HCT116 (cell line): ENCODE data around the gene RAB27A. TPM values are rescaled to one million over a fixed set of nuclear protein-coding genes. Genes with fewer than 3 reads are reported as not detected.
A peak's percentile ranks its signal among the peaks of the same experiment; 100 is the strongest.

Experiments
- ATAC-seq: fragments of 200-7000 bp; cut with Tn5 transposase; 2 replicates; pipeline ENCODE4 v1.9.1; 2020; ENCODE audit warnings: mild to moderate bottlenecking, moderate library complexity
- BruUV-seq: library from RNA; stranded (reverse); fragments of 400-500 nt; replicated peaks from 2 replicates; lab custom pipeline; 2021; lab: Mats Ljungman, UMichigan
- CTCF ChIA-PET: fragments of 300-600 bp; sonication (Branson Sonifier 250); formaldehyde crosslinking; loops from one replicate; lab custom pipeline; 2021; ENCODE audit warnings: antibody characterized with exemption; lab: Charles Lee
- POLR2A ChIA-PET: fragments of 300-600, 350-600 bp; sonication (Branson Sonifier 250); formaldehyde crosslinking; loops from one replicate; lab custom pipeline; 2021; ENCODE audit warnings: antibody characterized with exemption; lab: Charles Lee
- RAD21 ChIA-PET, 2 experiments: fragments of 300-600 bp; sonication (Branson Sonifier 250); formaldehyde crosslinking; loops; one replicate each; lab custom pipeline; 2023; ENCODE audit warnings: low total read pairs in 2 of 2; ENCODE audit not compliant: uncharacterized antibody in 2 of 2, unreplicated experiment in 2 of 2, low non-redundant PET in 1 of 2; lab: Charles Lee
- DNase-seq: peaks from one replicate; pipeline ENCODE4 v3.0.0-alpha.2; 2010; ENCODE audit warnings: low read depth, low spot score
- H2AFZ ChIP-seq: fragments of 200-600 bp; shearing (Covaris generic), sonication (generic); 2 replicates; pipeline ENCODE4 v1.6.1; 2017; ENCODE audit warnings: low read depth, mixed run types, mixed read lengths, antibody characterized with exemption, low read length; ENCODE audit not compliant: poor library complexity, severe bottlenecking
- H3K27ac ChIP-seq: 2 replicates; pipeline ENCODE4 v1.5.1; 2012; ENCODE audit warnings: low read depth, low read length
- H3K27me3 ChIP-seq: fragments of 200-600 bp; sonication (generic); 2 replicates; pipeline ENCODE4 v1.6.1; 2016; ENCODE audit warnings: mixed run types, low read length, mixed read lengths; ENCODE audit not compliant: insufficient read depth
- H3K36me3 ChIP-seq, 2 experiments: fragments of 200-500 bp in 1 of 2; fragments of 200-600 bp in 1 of 2; sonication (Bioruptor generic) in 1 of 2; sonication (generic) in 1 of 2; 2 replicates each; pipeline versions ENCODE4 v1.5.1 to v1.6.1; 2014 to 2016; ENCODE audit warnings: low read length in 2 of 2, inconsistent platforms in 1 of 2, mixed read lengths in 1 of 2, mixed run types in 1 of 2; ENCODE audit not compliant: insufficient read depth in 2 of 2, control insufficient read depth in 1 of 2
- H3K4me1 ChIP-seq, 2 experiments: fragments of 200-600 bp in 1 of 2; sonication (generic) in 1 of 2; 2 replicates each; pipeline versions ENCODE4 v1.5.1 to v1.6.1; 2012 to 2017; ENCODE audit warnings: low read length in 2 of 2, inconsistent platforms in 1 of 2, mild to moderate bottlenecking in 1 of 2, mixed read lengths in 1 of 2, mixed run types in 1 of 2, moderate library complexity in 1 of 2; ENCODE audit not compliant: insufficient read depth in 2 of 2, control insufficient read depth in 1 of 2
- H3K4me2 ChIP-seq: fragments of 200-600 bp; sonication (generic); 2 replicates; pipeline ENCODE4 v1.6.1; 2017; ENCODE audit warnings: mixed run types, low read length, mixed read lengths
- H3K4me3 ChIP-seq, 2 experiments: fragments of 200-600 bp in 1 of 2; sonication (generic) in 1 of 2; replicated peaks in 1 of 2; 2 replicates each; pipeline ENCODE4 v1.5.1; 2011 to 2016; ENCODE audit warnings: low read length in 2 of 2, control low read depth in 1 of 2, low read depth in 1 of 2, mild to moderate bottlenecking in 1 of 2, mixed read lengths in 1 of 2, mixed run types in 1 of 2
- H3K79me2 ChIP-seq: fragments of 200-600 bp; sonication (generic); 2 replicates; pipeline ENCODE4 v1.6.1; 2017; ENCODE audit warnings: mild to moderate bottlenecking, mixed run types, low read length, moderate library complexity, mixed read lengths; ENCODE audit not compliant: insufficient read depth
- H3K9ac ChIP-seq: fragments of 200-600 bp; sonication (generic); 2 replicates; pipeline ENCODE4 v1.6.1; 2016; ENCODE audit warnings: low read length, mixed read lengths
- H3K9me2 ChIP-seq: fragments of 200-600 bp; sonication (generic), shearing (Covaris generic); 2 replicates; pipeline ENCODE4 v1.6.1; 2017; ENCODE audit warnings: mixed run types, mild to moderate bottlenecking, moderate library complexity; ENCODE audit not compliant: insufficient read depth
- H3K9me3 ChIP-seq, 2 experiments: fragments of 200-500 bp in 1 of 2; fragments of 200-600 bp in 1 of 2; sonication (Bioruptor generic) in 1 of 2; sonication (generic) in 1 of 2; 2 replicates each; pipeline ENCODE4 v1.6.1; 2014 to 2017; ENCODE audit warnings: low read length in 2 of 2, mixed read lengths in 2 of 2, inconsistent platforms in 1 of 2, low read depth in 1 of 2, mild to moderate bottlenecking in 1 of 2, mixed run types in 1 of 2, moderate library complexity in 1 of 2; ENCODE audit not compliant: control insufficient read depth in 1 of 2, insufficient read depth in 1 of 2
- H4K20me1 ChIP-seq: fragments of 200-600 bp; sonication (generic), shearing (Covaris generic); 2 replicates; pipeline ENCODE4 v1.6.1; 2017; ENCODE audit warnings: mixed run types, mild to moderate bottlenecking, moderate library complexity; ENCODE audit not compliant: insufficient read depth
- ATF3 ChIP-seq: IDR thresholded peaks from 2 replicates; pipeline ENCODE4 v1.6.1; 2012
- CBX3 ChIP-seq: IDR thresholded peaks from 2 replicates; pipeline ENCODE4 v1.6.1; 2012; ENCODE audit warnings: low read depth
- CTCF ChIP-seq, 3 experiments: fragments of 200-600 bp in 1 of 3; sonication (generic) in 1 of 3; IDR thresholded peaks in 2 of 3; conservative IDR thresholded peaks in 1 of 3; 2 replicates each; pipeline ENCODE4 v1.5.1; 2012 to 2017; ENCODE audit warnings: low read depth in 2 of 3, low read length in 2 of 3, antibody characterized with exemption in 1 of 3, borderline replicate concordance in 1 of 3, control low read depth in 1 of 3, mild to moderate bottlenecking in 1 of 3, mixed read lengths in 1 of 3, mixed run types in 1 of 3, moderate library complexity in 1 of 3; ENCODE audit not compliant: insufficient read depth in 1 of 3
- ELF1 ChIP-seq: IDR thresholded peaks from 2 replicates; pipeline ENCODE4 v1.6.1; 2012; ENCODE audit warnings: low read depth, borderline replicate concordance
- EZH2phosphoT487 ChIP-seq: fragments of 200-600 bp; IDR thresholded peaks from 2 replicates; pipeline ENCODE4 v1.6.1; 2018; ENCODE audit warnings: antibody characterized with exemption, borderline replicate concordance
- JUND ChIP-seq: IDR thresholded peaks from 2 replicates; pipeline ENCODE4 v1.6.1; 2012
- POLR2A ChIP-seq: IDR thresholded peaks from 2 replicates; pipeline ENCODE4 v1.7.0; 2011; ENCODE audit warnings: borderline replicate concordance; ENCODE audit not compliant: insufficient read depth, insufficient read length; ENCODE audit errors: extremely low read depth
- REST ChIP-seq: IDR thresholded peaks from 2 replicates; pipeline ENCODE4 v1.6.1; 2012; ENCODE audit warnings: low read depth
- TCF7L2 ChIP-seq: IDR thresholded peaks from 2 replicates; pipeline ENCODE4 v1.7.0; 2011; ENCODE audit warnings: borderline replicate concordance, inconsistent platforms; ENCODE audit not compliant: insufficient read depth, insufficient read length; ENCODE audit errors: extremely low read depth
- ZFX ChIP-seq: fragments of 450-650 bp; IDR thresholded peaks from 2 replicates; pipeline ENCODE4 v1.6.1; 2017
- ZNF274 ChIP-seq: fragments of 200-500 bp; sonication (Bioruptor generic); IDR thresholded peaks from 2 replicates; pipeline ENCODE4 v1.6.1; 2014; ENCODE audit warnings: mild to moderate bottlenecking, low read depth, low read length, inconsistent platforms
- intact Hi-C: fragments of 100-400 bp; cut with micrococcal nuclease; formaldehyde crosslinking; loops from 2 replicates; pipeline ENCODE4 v1.10.0; 2022
- total RNA-seq: library from RNA; stranded (reverse); gene quantifications from one replicate; pipeline ENCODE4 v1.2.1, GENCODE V29; 2021; ENCODE audit not compliant: unreplicated experiment

Gene RAB27A
- total RNA-seq, 1 experiment from 2014 or later, result 8.8 TPM

- Histone ChIP-seq H3K36me3 (no peaks in the 10 kb centered on the region), H3K27ac (no peak overlapping the region), H3K4me3 (no peak overlapping the region)
- intact Hi-C loops, result no loop called here
- TF ChIP-seq TCF7L2, result peak; percentile 22
- no peak for TF ChIP-seq EZH2phosphoT487
- TF ChIP-seq, all 23 proteins: peak for 1
- Histone ChIP-seq H3K79me2 (no peaks in the 10 kb centered on the region), H3K9me2 (no peaks in the 10 kb centered on the region), H3K4me1 (peaks cover 0 to 5% of the 10 kb centered on the region in 2 experiments; a peak in 2 of 4 replicates), H3K9ac (no peak overlapping the region), H3K27me3 (no peaks in the 10 kb centered on the region), H4K20me1 (no peaks in the 10 kb centered on the region), H3K9me3 (no peaks in the 10 kb centered on the region), H3K4me2 (no peak overlapping the region), H2AFZ (no peak overlapping the region)
- ChIA-PET RAD21 (no interaction called here), CTCF (no interaction called here), POLR2A (no interaction called here)
- ATAC-seq (no peak), DNase-seq (no peak)
- BruUV-seq, result no TSS peak
Observed at GRCh38 chr15:55267401-55268175, 22.0 kb downstream of the RAB27A start.

GRCh38 chr15:55266547-55266946 lies 23.1 kb downstream of the RAB27A start:
- Histone ChIP-seq H3K79me2 (no peaks in the 10 kb centered on the region), H3K4me2 (no peak overlapping the region), H2AFZ (no peak overlapping the region), H3K27ac (no peak overlapping the region), H3K36me3 (no peaks in the 10 kb centered on the region), H3K9ac (no peak overlapping the region), H3K4me3 (no peak overlapping the region), H3K9me3 (no peaks in the 10 kb centered on the region), H3K4me1 (peaks cover 0 to 5% of the 10 kb centered on the region in 2 experiments; a peak in 2 of 4 replicates), H3K9me2 (no peaks in the 10 kb centered on the region), H4K20me1 (no peaks in the 10 kb centered on the region), H3K27me3 (no peaks in the 10 kb centered on the region)
- no TSS peak for BruUV-seq
- intact Hi-C loops, result no loop called here
- POLR2A ChIA-PET, result no interaction called here
- RAD21 ChIA-PET, result no interaction called here
- ATAC-seq (no peak), DNase-seq (no peak)
- CTCF ChIA-PET, result no interaction called here
- TF ChIP-seq ATF3 (no peak), ZNF274 (no peak), TCF7L2 (no peak), ZFX (no peak), POLR2A (no peak), REST (no peak), ELF1 (no peak), JUND (no peak), CBX3 (no peak), CTCF (IDR thresholded peaks at IDR 0.05 in 2 of 3, conservative IDR thresholded peaks at IDR 0.05 in 1 of 3; ENCODE audit: borderline replicate concordance in 1 of 3, insufficient read depth in 1 of 3, low read depth in 2 of 3, low read length in 2 of 3) (no peak)
